GM12878 (cell line): Measurements from ENCODE around the gene GRIK4. TPM values are rescaled to one million over a fixed set of nuclear protein-coding genes. Genes with fewer than 3 reads are reported as not detected.

Source experiments
- CBFB ChIP-seq: IDR thresholded peaks from 2 replicates; pipeline ENCODE4 v1.6.1; 2016; ENCODE audit warnings: antibody characterized with exemption, low read depth
- CREM ChIP-seq: IDR thresholded peaks from 2 replicates; pipeline ENCODE4 v1.6.1; 2014; ENCODE audit warnings: antibody characterized with exemption, low read depth
- EED ChIP-seq: sonication (generic); IDR thresholded peaks from 2 replicates; pipeline ENCODE4 v1.6.1; 2016; ENCODE audit warnings: antibody characterized with exemption, low read depth
- GABPA ChIP-seq: IDR thresholded peaks from 2 replicates; pipeline ENCODE4 v1.6.1; 2014; ENCODE audit warnings: antibody characterized with exemption, low read depth, mild to moderate bottlenecking, inconsistent platforms
- KDM1A ChIP-seq: fragments of 200-600 bp; sonication (generic); IDR thresholded peaks from 2 replicates; pipeline ENCODE4 v1.6.1; 2016; ENCODE audit warnings: borderline replicate concordance
- MEF2B ChIP-seq: fragments of 450-650 bp; IDR thresholded peaks from 2 replicates; pipeline ENCODE4 v1.6.1; 2018; ENCODE audit warnings: mild to moderate bottlenecking, moderate library complexity; ENCODE audit not compliant: partially characterized antibody, poor library complexity, severe bottlenecking
- MYC ChIP-seq: IDR thresholded peaks from 2 replicates; pipeline ENCODE4 v1.6.1; 2011; ENCODE audit warnings: mild to moderate bottlenecking, low read length, moderate library complexity, inconsistent platforms; ENCODE audit not compliant: insufficient read depth, insufficient replicate concordance, insufficient read length, severe bottlenecking
- NFIC ChIP-seq: IDR thresholded peaks from 2 replicates; pipeline ENCODE4 v1.6.1; 2012; ENCODE audit warnings: low read depth, mild to moderate bottlenecking, inconsistent platforms, low read length, moderate library complexity
- PAX5 ChIP-seq: IDR thresholded peaks from 2 replicates; pipeline ENCODE4 v1.6.1; 2011; ENCODE audit warnings: low read depth, low read length, borderline replicate concordance
- RAD21 ChIP-seq: IDR thresholded peaks from 2 replicates; pipeline ENCODE4 v1.6.1; 2011; ENCODE audit warnings: mild to moderate bottlenecking, low read depth, low read length, moderate library complexity; ENCODE audit not compliant: insufficient read depth
- RCOR1 ChIP-seq: conservative IDR thresholded peaks from 2 replicates; pipeline ENCODE4 v1.6.1; 2012; ENCODE audit warnings: low read depth, low read length, improper control_type of control experiment
- RELA ChIP-seq: fragments of 450-650 bp; IDR thresholded peaks from 2 replicates; pipeline ENCODE4 v1.8.0; 2014; ENCODE audit warnings: borderline replicate concordance; ENCODE audit not compliant: partially characterized antibody
- RUNX3 ChIP-seq: IDR thresholded peaks from 2 replicates; pipeline ENCODE4 v1.6.1; 2012; ENCODE audit warnings: low read length, inconsistent platforms
- SMARCA5 ChIP-seq: fragments of 450-650 bp; IDR thresholded peaks from 2 replicates; pipeline ENCODE4 v1.6.1; 2017; ENCODE audit warnings: mild to moderate bottlenecking
- SPI1 ChIP-seq: IDR thresholded peaks from 2 replicates; pipeline ENCODE4 v1.6.1; 2011; ENCODE audit warnings: low read depth, mild to moderate bottlenecking, low read length, moderate library complexity, borderline replicate concordance; ENCODE audit not compliant: insufficient read depth
- TCF3 ChIP-seq: IDR thresholded peaks from 2 replicates; pipeline ENCODE4 v1.6.1; 2012; ENCODE audit warnings: low read depth, mild to moderate bottlenecking, low read length, borderline replicate concordance; ENCODE audit not compliant: insufficient read depth
- TCF7 ChIP-seq: IDR thresholded peaks from 2 replicates; pipeline ENCODE4 v1.6.1; 2014; ENCODE audit warnings: antibody characterized with exemption, borderline replicate concordance
- ZNF384 ChIP-seq: IDR thresholded peaks from 2 replicates; pipeline ENCODE4 v1.6.1; 2012; ENCODE audit warnings: low read depth, mild to moderate bottlenecking, low read length, improper control_type of control experiment, borderline replicate concordance
- polyA plus RNA-seq, 11 experiments: library from polyadenylated mRNA; depleted of rRNA in 4 of 11; unstranded in 6 of 11; stranded (reverse) in 5 of 11; fragments of >200 nt; fragmentation: Nextera tagmentation in 4 of 11; fragmentation: Illumina TruSeq in 1 of 11; extraction: Ambion mirVana in 4 of 11; extraction: Trizol in 1 of 11; gene quantifications; 1 replicate in 1 of 11; 2 replicates in 10 of 11; pipeline versions ENCODE4 v1.2.1 to v1.2.3, GENCODE V29; 2011 to 2016; ENCODE audit warnings: inconsistent platforms in 2 of 11, missing spikeins in 2 of 11, low read depth in 1 of 11
- total RNA-seq, 4 experiments: library from RNA; depleted of rRNA in 3 of 4; stranded (reverse); fragments of >200 nt in 3 of 4; fragmentation: Illumina TruSeq in 1 of 4; extraction: Trizol in 1 of 4; gene quantifications; 2 replicates each; pipeline versions ENCODE4 v1.2.1 to v1.2.3, GENCODE V29; 2013 to 2021
- TF ChIP-seq, protein P1 (sequence below): fragments of 450-650 bp; formaldehyde crosslinking; IDR thresholded peaks from 2 replicates; pipeline ENCODE4 v1.5.0; 2022; ENCODE audit warnings: mild to moderate bottlenecking, missing genetic modification characterization
- TF ChIP-seq, protein P2 (sequence below): IDR thresholded peaks from 2 replicates; pipeline ENCODE4 v1.6.1; 2012; ENCODE audit warnings: mild to moderate bottlenecking, low read depth, low read length
- TF ChIP-seq, protein P3 (sequence below): fragments of 450-650 bp; IDR thresholded peaks from 2 replicates; pipeline ENCODE4 v1.6.1; 2016; ENCODE audit warnings: mild to moderate bottlenecking

The GRIK4 gene
- total and polyA plus RNA-seq, 10 of the 15 experiments (the other 5 are each of a cell fraction or from before 2014, with no cell fraction given): 0.33 to 3.6 (median 0.72) TPM

DNA sequence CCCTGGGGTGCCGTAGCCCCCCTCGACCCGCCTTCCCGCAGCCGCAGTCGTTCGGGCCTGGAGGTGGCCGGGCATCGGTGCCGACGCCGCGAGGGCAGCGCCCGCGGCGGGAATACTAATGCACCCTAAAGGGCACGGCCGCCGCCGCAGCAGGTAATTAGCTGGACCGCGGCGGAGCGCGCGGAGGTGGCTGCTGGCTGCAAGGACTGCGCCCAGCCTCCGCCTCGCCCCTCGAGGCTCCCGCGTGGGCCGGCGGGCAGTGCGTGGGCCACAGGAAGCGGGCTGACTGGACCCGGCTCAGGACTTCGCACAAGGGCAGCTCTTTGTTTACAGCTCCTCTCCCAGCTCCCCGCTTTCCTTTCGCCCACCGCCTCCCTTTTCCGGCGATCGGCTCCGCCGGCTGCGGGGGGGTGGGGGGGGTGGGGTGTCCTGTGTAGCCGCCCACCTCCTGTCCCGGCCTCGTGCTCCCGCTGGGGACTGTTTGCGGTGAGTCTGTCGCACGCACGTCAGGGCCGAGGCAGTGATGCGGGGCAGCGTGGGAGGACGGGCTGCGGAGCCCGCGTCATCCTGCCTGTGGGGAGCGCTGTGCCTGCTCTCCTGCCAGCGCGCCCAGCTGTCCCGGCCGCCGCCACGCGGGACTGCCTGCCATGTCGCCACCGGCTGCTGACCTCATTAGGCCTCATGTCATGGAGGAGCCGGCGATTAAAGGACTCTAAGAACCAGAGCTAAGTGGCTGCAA is 53.2 kb downstream of the GRIK4 start (continued):
- TF ChIP-seq PAX5 (peak; percentile 97), RELA (peak; percentile 53), SPI1 (no peak), MYC (no peak), CREM (peak; percentile 85), ZNF384 (no peak), GABPA (no peak), RAD21 (peak; percentile 9; the same call in 1 of the 2 replicates), TCF3 (peak; percentile 97), CBFB (peak; percentile 52; the same call in 1 of the 2 replicates), KDM1A (no peak), RCOR1 (0 out of 2 replicates have a peak, but pooled peaks have one; percentile 70), TCF7 (no peak), MEF2B (peak; percentile 81), RUNX3 (peak; percentile 86), SMARCA5 (peak; percentile 78), EED (peak; percentile 90), NFIC (no peak)
- TF ChIP-seq, protein P1, sequence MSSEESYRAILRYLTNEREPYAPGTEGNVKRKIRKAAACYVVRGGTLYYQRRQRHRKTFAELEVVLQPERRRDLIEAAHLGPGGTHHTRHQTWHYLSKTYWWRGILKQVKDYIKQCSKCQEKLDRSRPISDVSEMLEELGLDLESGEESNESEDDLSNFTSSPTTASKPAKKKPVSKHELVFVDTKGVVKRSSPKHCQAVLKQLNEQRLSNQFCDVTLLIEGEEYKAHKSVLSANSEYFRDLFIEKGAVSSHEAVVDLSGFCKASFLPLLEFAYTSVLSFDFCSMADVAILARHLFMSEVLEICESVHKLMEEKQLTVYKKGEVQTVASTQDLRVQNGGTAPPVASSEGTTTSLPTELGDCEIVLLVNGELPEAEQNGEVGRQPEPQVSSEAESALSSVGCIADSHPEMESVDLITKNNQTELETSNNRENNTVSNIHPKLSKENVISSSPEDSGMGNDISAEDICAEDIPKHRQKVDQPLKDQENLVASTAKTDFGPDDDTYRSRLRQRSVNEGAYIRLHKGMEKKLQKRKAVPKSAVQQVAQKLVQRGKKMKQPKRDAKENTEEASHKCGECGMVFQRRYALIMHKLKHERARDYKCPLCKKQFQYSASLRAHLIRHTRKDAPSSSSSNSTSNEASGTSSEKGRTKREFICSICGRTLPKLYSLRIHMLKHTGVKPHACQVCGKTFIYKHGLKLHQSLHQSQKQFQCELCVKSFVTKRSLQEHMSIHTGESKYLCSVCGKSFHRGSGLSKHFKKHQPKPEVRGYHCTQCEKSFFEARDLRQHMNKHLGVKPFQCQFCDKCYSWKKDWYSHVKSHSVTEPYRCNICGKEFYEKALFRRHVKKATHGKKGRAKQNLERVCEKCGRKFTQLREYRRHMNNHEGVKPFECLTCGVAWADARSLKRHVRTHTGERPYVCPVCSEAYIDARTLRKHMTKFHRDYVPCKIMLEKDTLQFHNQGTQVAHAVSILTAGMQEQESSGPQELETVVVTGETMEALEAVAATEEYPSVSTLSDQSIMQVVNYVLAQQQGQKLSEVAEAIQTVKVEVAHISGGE (CRISPR knock-in tag): no peak
- TF ChIP-seq, protein P2, sequence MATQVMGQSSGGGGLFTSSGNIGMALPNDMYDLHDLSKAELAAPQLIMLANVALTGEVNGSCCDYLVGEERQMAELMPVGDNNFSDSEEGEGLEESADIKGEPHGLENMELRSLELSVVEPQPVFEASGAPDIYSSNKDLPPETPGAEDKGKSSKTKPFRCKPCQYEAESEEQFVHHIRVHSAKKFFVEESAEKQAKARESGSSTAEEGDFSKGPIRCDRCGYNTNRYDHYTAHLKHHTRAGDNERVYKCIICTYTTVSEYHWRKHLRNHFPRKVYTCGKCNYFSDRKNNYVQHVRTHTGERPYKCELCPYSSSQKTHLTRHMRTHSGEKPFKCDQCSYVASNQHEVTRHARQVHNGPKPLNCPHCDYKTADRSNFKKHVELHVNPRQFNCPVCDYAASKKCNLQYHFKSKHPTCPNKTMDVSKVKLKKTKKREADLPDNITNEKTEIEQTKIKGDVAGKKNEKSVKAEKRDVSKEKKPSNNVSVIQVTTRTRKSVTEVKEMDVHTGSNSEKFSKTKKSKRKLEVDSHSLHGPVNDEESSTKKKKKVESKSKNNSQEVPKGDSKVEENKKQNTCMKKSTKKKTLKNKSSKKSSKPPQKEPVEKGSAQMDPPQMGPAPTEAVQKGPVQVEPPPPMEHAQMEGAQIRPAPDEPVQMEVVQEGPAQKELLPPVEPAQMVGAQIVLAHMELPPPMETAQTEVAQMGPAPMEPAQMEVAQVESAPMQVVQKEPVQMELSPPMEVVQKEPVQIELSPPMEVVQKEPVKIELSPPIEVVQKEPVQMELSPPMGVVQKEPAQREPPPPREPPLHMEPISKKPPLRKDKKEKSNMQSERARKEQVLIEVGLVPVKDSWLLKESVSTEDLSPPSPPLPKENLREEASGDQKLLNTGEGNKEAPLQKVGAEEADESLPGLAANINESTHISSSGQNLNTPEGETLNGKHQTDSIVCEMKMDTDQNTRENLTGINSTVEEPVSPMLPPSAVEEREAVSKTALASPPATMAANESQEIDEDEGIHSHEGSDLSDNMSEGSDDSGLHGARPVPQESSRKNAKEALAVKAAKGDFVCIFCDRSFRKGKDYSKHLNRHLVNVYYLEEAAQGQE: no peak
- TF ChIP-seq, protein P3, sequence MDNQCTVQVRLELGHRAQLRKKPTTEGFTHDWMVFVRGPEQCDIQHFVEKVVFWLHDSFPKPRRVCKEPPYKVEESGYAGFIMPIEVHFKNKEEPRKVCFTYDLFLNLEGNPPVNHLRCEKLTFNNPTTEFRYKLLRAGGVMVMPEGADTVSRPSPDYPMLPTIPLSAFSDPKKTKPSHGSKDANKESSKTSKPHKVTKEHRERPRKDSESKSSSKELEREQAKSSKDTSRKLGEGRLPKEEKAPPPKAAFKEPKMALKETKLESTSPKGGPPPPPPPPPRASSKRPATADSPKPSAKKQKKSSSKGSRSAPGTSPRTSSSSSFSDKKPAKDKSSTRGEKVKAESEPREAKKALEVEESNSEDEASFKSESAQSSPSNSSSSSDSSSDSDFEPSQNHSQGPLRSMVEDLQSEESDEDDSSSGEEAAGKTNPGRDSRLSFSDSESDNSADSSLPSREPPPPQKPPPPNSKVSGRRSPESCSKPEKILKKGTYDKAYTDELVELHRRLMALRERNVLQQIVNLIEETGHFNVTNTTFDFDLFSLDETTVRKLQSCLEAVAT: 0 out of 2 replicates have a peak, but pooled peaks have one; percentile 16
